ENCODE measurements around the gene FRG2C.
"Not testable (repeated sequence)": the region's sequence is repeated elsewhere in the genome, so short reads cannot be mapped to it uniquely, and the experiment has no call there.

Gene FRG2C
- long read RNA-seq, result 0 reads

DNA sequence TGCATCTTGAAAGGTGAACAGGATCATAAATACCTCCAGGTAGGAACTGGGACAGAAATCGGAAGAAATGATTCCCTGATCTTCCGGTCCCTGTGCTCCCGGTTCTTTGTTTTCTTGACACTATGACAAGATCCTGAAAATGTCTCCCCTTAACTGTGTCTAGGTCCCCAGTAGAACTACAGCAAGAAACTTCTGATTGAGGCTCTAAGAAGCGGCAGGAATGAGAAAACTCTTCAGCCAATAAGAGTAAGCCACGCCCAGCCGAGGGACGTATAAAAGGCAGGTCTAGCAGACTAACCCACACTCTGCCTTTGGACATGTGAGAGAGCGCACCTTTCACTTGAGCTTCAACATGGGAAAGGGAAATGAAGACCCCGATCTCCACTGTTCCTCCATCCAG, at the start of gene FRG2C:
Gene FRG2C, plus strand, starts transcription at position 301 of the 400 bp plus-strand sequence. Its CDS starts 52 bp downstream, at position 353.
- not testable (repeated sequence) for H3K27ac ChIP-seq (replicated peaks); H3K4me3 ChIP-seq (replicated peaks; ENCODE audit: insufficient read depth, low read length); DNase-seq (ENCODE audit: low read depth in 1 of 2, low spot score in 1 of 2); H3K27me3 ChIP-seq (ENCODE audit: insufficient read depth, poor library complexity, severe bottlenecking)

DNA sequence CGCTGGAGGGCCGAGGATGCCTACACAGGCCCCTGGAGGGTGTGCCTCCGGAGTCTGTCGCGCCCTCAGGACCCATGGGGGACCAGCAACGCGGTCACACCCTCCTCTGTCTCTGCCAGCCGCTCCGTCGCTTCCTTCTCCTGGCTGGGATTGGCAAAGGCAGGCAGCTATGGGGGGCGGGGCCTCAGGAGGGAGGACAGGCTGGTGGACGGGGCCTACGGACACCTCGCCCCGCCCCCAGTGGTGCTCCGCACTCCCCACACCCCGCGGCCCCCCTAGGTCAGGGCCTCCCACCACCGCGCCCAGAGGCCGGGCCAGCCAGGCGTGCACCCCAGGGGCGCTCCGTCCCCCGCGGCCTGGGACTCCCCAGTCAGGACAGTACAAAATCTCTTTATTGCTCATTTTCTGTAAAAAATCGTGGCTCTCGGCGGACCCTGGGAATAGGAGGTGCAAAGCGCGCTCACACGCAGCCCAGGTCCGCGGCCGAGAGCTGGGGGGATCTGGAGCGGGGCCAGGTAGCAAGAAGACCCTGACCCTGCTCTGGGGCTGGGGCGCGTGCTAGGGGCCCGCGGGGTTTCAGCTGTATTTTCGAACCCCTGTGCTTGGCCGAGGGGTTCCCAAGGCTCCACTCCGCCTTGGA, 45.3 kb upstream of the FRG2C start:
- H3K4me3 ChIP-seq (replicated peaks; ENCODE audit: insufficient read depth, low read length); H3K27ac ChIP-seq (replicated peaks); H3K27me3 ChIP-seq (ENCODE audit: insufficient read depth, poor library complexity, severe bottlenecking); DNase-seq (ENCODE audit: low read depth in 1 of 2, low spot score in 1 of 2): not testable (repeated sequence)

DNA sequence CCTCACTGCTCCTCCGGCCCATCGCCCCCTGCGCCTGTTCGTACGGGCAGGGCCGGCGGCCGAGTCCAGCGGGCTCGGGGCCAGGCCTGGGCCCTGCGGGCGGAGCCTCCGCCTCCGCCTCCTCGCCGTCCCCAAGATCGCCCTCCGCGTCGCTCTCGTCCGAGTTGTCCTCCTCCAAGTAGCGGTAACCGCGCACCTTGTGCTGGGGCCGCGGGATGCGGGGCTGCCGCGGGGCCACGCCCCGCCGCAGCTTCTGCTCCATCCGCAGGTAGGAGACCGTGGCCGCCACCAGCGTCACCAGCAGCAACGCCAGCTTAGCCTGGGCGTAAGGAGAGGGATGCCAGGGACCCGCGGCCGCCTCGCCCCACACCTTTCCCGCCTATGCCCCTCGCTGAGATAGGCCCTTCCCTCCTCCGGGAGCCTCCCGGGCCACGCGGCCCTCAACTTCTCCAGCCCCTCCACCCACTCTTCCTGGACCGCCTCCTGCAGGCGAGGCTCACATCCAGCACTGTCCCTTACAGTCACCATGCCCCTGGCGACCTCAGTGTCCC, 44.6 kb upstream of the FRG2C start:
- not testable (repeated sequence) for H3K4me3 ChIP-seq (replicated peaks; ENCODE audit: insufficient read depth, low read length); H3K27ac ChIP-seq (replicated peaks); H3K27me3 ChIP-seq (ENCODE audit: insufficient read depth, poor library complexity, severe bottlenecking); DNase-seq (ENCODE audit: low read depth in 1 of 2, low spot score in 1 of 2)

DNA sequence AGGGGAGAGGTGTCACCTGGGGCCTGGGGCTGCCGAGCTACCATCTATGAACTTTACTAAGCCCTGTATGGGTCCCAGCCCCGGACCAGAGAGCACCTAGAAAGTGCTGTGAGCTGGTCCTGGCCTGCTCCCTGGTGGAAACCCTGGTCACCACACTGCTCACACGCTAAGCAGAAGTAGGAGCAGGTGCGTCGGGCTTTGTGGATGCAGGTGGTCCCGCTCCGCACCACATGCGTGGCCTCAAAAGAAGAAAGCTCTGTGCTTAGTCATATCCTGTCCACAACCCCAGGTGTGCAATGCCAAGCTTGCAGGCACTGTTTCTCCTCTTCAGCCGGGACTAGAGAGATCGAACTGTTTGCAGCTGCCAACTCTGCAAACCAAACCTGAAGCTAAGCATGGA, 42.4 kb upstream of the FRG2C start:
- H3K27me3 ChIP-seq (ENCODE audit: insufficient read depth, poor library complexity, severe bottlenecking); H3K4me3 ChIP-seq (replicated peaks; ENCODE audit: insufficient read depth, low read length); H3K27ac ChIP-seq (replicated peaks); DNase-seq (ENCODE audit: low read depth in 1 of 2, low spot score in 1 of 2): not testable (repeated sequence)

DNA sequence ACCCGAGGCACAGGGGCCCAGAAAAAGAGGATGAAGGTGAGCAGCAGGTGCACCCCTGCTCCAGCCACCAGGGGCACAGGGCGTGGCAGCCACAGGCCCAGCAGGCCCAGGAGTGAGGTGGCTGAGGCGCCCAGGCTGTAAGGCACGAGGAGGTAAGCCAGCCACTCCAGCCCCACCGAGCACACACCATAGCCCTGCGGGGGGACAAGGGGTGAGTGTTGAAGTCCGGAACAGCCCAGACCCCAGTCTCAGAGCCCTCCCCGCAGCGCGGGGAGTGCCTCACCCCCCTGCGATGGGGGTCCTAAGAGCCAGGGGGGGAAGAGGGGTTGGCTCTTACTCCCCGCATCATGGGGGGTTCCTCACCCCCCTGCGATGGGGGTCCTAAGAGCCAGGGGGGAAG, 40.5 kb upstream of the FRG2C start:
- DNase-seq (ENCODE audit: low read depth in 1 of 2, low spot score in 1 of 2); H3K27me3 ChIP-seq (ENCODE audit: insufficient read depth, poor library complexity, severe bottlenecking); H3K27ac ChIP-seq (replicated peaks); H3K4me3 ChIP-seq (replicated peaks; ENCODE audit: insufficient read depth, low read length): not testable (repeated sequence)

DNA sequence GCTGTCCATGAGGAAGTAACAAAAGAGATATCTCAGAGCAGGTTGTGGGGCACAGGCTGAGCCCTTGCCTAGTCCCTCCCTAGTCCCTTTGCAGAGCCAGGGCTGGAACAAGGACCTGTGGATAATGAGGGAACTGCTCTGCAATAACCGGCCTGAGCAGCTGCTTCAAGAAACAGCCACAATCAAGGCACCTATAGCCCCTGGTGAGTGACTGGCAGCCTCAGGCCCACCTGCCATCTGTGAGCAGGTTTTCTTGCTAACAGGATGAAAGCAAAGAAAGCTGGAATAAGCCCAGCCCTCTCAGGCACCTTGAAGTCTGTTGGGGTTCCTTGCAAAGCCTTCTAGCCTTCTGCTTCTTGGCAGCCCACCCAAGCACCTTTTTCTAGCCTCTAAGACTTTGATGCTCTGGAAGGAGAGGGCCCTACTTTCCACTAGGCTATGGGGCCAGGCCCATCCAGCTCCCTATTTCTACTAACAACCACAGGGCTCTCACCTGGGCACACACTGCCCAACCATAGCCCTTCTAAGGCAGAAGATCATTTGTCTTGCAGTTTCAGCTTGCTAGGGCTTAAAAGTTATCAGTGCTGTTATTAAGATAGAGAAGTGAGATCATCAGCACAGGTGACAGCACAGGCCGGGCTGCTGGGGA, 33.1 kb upstream of the FRG2C start:
- H3K27me3 ChIP-seq (ENCODE audit: insufficient read depth, poor library complexity, severe bottlenecking); H3K4me3 ChIP-seq (replicated peaks; ENCODE audit: insufficient read depth, low read length); DNase-seq (ENCODE audit: low read depth in 1 of 2, low spot score in 1 of 2); H3K27ac ChIP-seq (replicated peaks): not testable (repeated sequence)

DNA sequence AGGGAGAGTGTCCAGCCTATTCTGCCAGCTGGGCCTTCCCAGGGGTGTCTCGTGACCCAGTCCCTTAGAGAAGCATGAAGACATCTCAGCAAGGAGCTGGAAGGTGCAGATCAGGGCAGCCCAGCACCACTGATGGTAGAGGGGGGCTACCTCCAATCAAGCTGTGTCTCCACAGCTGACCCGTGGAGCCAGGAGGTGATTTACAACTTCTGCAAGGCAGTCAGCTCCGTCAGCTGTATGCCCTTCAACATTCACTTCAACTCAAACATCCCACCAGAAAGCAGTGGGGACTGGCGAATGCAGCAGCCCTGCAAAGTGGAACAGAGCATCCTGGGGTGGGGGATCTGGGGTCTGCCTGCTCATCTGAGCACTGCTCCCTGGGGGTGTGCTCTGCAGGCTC, 32.6 kb upstream of the FRG2C start:
- no peak for DNase-seq (ENCODE audit: low read depth in 1 of 2, low spot score in 1 of 2)
- no peak overlapping the region for H3K4me3 ChIP-seq (replicated peaks; ENCODE audit: insufficient read depth, low read length)
- no peaks in the 10 kb centered on the region for H3K27me3 ChIP-seq (ENCODE audit: insufficient read depth, poor library complexity, severe bottlenecking)
- H3K27ac ChIP-seq (replicated peaks), result no peak overlapping the region
- TF ChIP-seq SPI1 (IDR thresholded peaks at IDR 0.05; ENCODE audit: borderline replicate concordance, low read depth) (no peak), GABPA (IDR thresholded peaks at IDR 0.05; ENCODE audit: low read depth) (no peak), POLR2AphosphoS5 (IDR thresholded peaks at IDR 0.05; ENCODE audit: low read depth) (no peak)
- TF ChIP-seq, protein P1, sequence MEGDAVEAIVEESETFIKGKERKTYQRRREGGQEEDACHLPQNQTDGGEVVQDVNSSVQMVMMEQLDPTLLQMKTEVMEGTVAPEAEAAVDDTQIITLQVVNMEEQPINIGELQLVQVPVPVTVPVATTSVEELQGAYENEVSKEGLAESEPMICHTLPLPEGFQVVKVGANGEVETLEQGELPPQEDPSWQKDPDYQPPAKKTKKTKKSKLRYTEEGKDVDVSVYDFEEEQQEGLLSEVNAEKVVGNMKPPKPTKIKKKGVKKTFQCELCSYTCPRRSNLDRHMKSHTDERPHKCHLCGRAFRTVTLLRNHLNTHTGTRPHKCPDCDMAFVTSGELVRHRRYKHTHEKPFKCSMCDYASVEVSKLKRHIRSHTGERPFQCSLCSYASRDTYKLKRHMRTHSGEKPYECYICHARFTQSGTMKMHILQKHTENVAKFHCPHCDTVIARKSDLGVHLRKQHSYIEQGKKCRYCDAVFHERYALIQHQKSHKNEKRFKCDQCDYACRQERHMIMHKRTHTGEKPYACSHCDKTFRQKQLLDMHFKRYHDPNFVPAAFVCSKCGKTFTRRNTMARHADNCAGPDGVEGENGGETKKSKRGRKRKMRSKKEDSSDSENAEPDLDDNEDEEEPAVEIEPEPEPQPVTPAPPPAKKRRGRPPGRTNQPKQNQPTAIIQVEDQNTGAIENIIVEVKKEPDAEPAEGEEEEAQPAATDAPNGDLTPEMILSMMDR (IDR thresholded peaks at IDR 0.05; ENCODE audit: insufficient read depth, low read length), result no peak

DNA sequence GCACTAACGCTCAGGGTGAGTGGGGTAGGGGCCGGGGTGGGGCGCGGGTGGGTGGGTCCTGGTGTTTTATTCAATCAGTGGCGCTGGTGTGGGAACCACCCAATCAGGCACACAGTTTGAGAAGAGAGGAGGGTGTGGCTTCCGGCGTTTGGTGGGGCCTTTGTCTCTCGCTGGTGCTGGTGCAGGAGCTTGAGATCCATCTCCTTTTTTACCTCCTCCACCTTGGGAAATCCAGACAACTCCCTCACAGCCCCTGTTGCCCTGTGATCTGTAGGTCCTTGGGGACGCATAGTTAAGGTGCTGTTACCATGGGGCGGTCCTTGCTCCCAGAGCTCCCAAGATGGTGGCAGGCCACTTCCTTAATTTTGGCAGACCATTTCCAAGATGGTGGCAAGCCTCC, 25.2 kb upstream of the FRG2C start:
- H3K27ac ChIP-seq (replicated peaks); H3K27me3 ChIP-seq (ENCODE audit: insufficient read depth, poor library complexity, severe bottlenecking); DNase-seq (ENCODE audit: low read depth in 1 of 2, low spot score in 1 of 2); H3K4me3 ChIP-seq (replicated peaks; ENCODE audit: insufficient read depth, low read length): not testable (repeated sequence)

DNA sequence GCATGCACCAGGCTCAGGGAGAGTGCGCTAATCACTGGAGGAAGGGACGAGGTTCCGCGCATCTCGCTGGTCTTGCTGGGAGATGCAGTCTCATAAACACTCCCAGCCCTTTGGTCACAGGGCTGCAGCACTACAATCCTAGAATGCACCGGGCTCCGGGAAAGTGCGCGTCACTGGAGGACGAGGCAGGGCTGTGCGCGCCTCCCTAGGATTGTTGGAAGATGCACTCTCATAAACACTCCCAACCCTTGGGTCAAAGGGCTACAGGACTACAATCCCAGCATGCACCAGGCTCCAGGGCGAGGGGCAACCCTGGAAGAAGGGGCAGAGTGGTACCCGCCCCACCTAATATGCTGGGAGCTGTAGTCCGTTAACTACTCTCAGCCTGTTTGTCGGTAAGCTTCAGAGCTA, 23.0 kb upstream of the FRG2C start:
- H3K4me3 ChIP-seq (replicated peaks; ENCODE audit: insufficient read depth, low read length), result peak overlapping the region; percentile 34
- DNase-seq (ENCODE audit: low read depth in 1 of 2, low spot score in 1 of 2), result peak; percentile 8 to 88
- H3K27me3 ChIP-seq (ENCODE audit: insufficient read depth, poor library complexity, severe bottlenecking), result not testable (repeated sequence)
- peak overlapping the region; percentile 57 for H3K27ac ChIP-seq (replicated peaks)

DNA sequence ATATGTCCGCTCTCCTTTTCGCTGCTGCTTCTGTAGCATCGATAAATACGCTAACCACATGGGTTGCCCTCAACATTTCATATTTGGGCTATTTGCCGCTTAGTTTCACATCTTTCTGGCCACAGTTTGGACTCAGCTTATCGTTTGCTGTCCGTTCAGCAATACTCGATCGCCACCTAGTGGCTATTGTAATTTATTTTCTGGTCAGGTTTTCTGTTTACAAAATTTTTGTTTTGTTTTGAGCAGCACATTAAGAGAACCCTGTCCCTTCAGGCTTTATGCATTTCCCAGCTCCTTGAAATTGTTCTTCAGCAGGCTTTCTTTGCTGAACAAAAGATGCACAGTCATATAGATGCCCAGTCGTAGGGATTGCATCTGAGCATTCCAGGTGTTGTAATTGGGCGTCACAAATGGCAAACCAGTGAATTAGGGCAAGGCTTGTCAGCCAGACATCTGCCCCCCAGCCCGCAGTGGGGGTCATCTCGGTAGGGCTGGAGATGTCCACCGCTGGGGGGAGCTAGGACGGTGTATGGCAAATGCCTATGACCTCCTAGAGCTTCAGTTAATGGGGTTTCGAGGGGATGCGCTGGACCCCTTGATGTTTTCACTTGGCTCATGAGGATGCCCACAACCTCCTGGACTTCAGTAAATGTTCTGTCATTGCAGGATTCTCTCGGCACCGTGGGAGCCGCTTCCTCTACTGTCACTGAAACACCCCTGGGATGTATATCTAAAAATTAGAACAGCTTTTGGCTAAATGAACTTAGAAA, 20.9 kb upstream of the FRG2C start:
- peak; percentile 3 to 31 for DNase-seq (ENCODE audit: low read depth in 1 of 2, low spot score in 1 of 2)
- not testable (repeated sequence) for H3K4me3 ChIP-seq (replicated peaks; ENCODE audit: insufficient read depth, low read length); H3K27ac ChIP-seq (replicated peaks); H3K27me3 ChIP-seq (ENCODE audit: insufficient read depth, poor library complexity, severe bottlenecking)

All from HL-60 (cell line).